ENCODE results near the gene PTPRD. TPM values are rescaled to one million over a fixed set of nuclear protein-coding genes. Genes with fewer than 3 reads are reported as not detected.

The PTPRD gene
- total RNA-seq, 1 donor from 2014 or later = 532 TPM

- Mint-ChIP-seq H3K27ac (ENCODE audit: unreplicated experiment) (no peak overlapping the region), H3K4me1 (ENCODE audit: low read depth, unreplicated experiment) (peaks cover 4% of the 10 kb centered on the region), H3K36me3 (ENCODE audit: unreplicated experiment) (peaks cover 6% of the 10 kb centered on the region), H3K27me3 (ENCODE audit: unreplicated experiment) (no peaks in the 10 kb centered on the region), H3K9me3 (ENCODE audit: unreplicated experiment) (no peaks in the 10 kb centered on the region), H3K4me3 (ENCODE audit: unreplicated experiment) (no peak overlapping the region)
- peak; percentile 71 for DNase-seq
- TF ChIP-seq, protein P1, sequence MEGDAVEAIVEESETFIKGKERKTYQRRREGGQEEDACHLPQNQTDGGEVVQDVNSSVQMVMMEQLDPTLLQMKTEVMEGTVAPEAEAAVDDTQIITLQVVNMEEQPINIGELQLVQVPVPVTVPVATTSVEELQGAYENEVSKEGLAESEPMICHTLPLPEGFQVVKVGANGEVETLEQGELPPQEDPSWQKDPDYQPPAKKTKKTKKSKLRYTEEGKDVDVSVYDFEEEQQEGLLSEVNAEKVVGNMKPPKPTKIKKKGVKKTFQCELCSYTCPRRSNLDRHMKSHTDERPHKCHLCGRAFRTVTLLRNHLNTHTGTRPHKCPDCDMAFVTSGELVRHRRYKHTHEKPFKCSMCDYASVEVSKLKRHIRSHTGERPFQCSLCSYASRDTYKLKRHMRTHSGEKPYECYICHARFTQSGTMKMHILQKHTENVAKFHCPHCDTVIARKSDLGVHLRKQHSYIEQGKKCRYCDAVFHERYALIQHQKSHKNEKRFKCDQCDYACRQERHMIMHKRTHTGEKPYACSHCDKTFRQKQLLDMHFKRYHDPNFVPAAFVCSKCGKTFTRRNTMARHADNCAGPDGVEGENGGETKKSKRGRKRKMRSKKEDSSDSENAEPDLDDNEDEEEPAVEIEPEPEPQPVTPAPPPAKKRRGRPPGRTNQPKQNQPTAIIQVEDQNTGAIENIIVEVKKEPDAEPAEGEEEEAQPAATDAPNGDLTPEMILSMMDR (IDR thresholded peaks at IDR 0.05; ENCODE audit: partially characterized antibody, unreplicated experiment) = peak; percentile 71
Observed at GRCh38 chr9:10268531-10269485, 344.0 kb downstream of the PTPRD start.

DNA sequence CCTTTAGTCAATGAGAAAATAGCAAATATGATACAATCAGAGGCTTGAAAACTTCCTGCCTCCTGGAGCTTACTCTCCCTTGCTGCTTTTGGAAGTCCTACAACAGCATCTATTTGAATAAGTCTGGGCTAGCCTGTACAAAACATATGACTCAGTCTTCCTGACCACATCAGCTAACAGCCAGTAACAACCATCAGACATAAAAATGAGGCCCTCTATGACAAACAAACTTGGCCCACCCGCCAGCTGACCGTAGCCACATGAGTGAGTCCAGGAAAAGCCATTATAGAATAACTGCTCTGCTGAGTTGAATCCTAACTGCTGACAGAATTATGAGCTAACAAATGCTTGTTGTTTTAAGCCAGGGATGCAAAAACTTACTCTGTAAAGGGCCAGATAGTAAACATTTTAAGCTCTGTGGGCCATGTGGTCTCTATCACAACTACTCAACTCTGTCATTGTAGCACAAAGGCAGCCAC is 347.6 kb downstream of the PTPRD start:
- Mint-ChIP-seq H3K4me3 (ENCODE audit: unreplicated experiment) (no peak overlapping the region), H3K9me3 (ENCODE audit: unreplicated experiment) (peaks cover 1% of the 10 kb centered on the region), H3K4me1 (ENCODE audit: low read depth, unreplicated experiment) (peaks cover 4% of the 10 kb centered on the region), H3K27me3 (ENCODE audit: unreplicated experiment) (no peaks in the 10 kb centered on the region), H3K36me3 (ENCODE audit: unreplicated experiment) (peaks cover 15% of the 10 kb centered on the region), H3K27ac (ENCODE audit: unreplicated experiment) (no peak overlapping the region)
- DNase-seq = no peak
- TF ChIP-seq, protein P1 (IDR thresholded peaks at IDR 0.05; ENCODE audit: partially characterized antibody, unreplicated experiment) = no peak

- H3K4me1 Mint-ChIP-seq (ENCODE audit: low read depth, unreplicated experiment) = no peaks in the 10 kb centered on the region
- no peak overlapping the region for H3K27ac Mint-ChIP-seq (ENCODE audit: unreplicated experiment)
- H3K4me3 Mint-ChIP-seq (ENCODE audit: unreplicated experiment) = no peak overlapping the region
- H3K27me3 Mint-ChIP-seq (ENCODE audit: unreplicated experiment) = no peaks in the 10 kb centered on the region
- H3K9me3 Mint-ChIP-seq (ENCODE audit: unreplicated experiment) = peaks cover 1% of the 10 kb centered on the region
- no peak for DNase-seq
- peaks cover 15% of the 10 kb centered on the region for H3K36me3 Mint-ChIP-seq (ENCODE audit: unreplicated experiment)
- TF ChIP-seq, protein P1 (IDR thresholded peaks at IDR 0.05; ENCODE audit: partially characterized antibody, unreplicated experiment) = no peak
Observed at GRCh38 chr9:10260501-10260900, 352.3 kb downstream of the PTPRD start.

GRCh38 chr9:10259668-10260067 is 353.1 kb downstream of the PTPRD start:
- H3K36me3 Mint-ChIP-seq (ENCODE audit: unreplicated experiment) = peaks cover 11% of the 10 kb centered on the region
- DNase-seq = no peak

More at GRCh38 chr9:10259668-10260067, 353.1 kb downstream of the PTPRD start:
- no peaks in the 10 kb centered on the region for H3K27me3 Mint-ChIP-seq (ENCODE audit: unreplicated experiment)
- peaks cover 1% of the 10 kb centered on the region for H3K9me3 Mint-ChIP-seq (ENCODE audit: unreplicated experiment)
- H3K27ac Mint-ChIP-seq (ENCODE audit: unreplicated experiment) = no peak overlapping the region
- H3K4me1 Mint-ChIP-seq (ENCODE audit: low read depth, unreplicated experiment) = peaks cover 3% of the 10 kb centered on the region
- TF ChIP-seq, protein P1 (IDR thresholded peaks at IDR 0.05; ENCODE audit: partially characterized antibody, unreplicated experiment) = no peak
- H3K4me3 Mint-ChIP-seq (ENCODE audit: unreplicated experiment) = no peak overlapping the region
